PC-3 (cell line): ENCODE results near the gene FBLN5.

ENCODE experiments used
- EZH2 ChIP-seq: fragments of 300-600 bp; sonication (generic); IDR thresholded peaks from one replicate; pipeline ENCODE4 v1.6.1; 2017; ENCODE audit warnings: antibody characterized with exemption, mild to moderate bottlenecking, low read length; ENCODE audit not compliant: unreplicated experiment
- EZH2phosphoT487 ChIP-seq: fragments of 300-600 bp; sonication (generic); IDR thresholded peaks from 2 replicates; pipeline ENCODE4 v1.6.1; 2018; ENCODE audit warnings: mild to moderate bottlenecking, antibody characterized with exemption, low read length, borderline replicate concordance
- TF ChIP-seq, protein P1 (sequence below): fragments of 300-600 bp; sonication (generic); conservative IDR thresholded peaks from 2 replicates; pipeline ENCODE4 v1.5.1; 2017; ENCODE audit warnings: antibody characterized with exemption, low read depth, mild to moderate bottlenecking, low read length

- TF ChIP-seq, protein P1, sequence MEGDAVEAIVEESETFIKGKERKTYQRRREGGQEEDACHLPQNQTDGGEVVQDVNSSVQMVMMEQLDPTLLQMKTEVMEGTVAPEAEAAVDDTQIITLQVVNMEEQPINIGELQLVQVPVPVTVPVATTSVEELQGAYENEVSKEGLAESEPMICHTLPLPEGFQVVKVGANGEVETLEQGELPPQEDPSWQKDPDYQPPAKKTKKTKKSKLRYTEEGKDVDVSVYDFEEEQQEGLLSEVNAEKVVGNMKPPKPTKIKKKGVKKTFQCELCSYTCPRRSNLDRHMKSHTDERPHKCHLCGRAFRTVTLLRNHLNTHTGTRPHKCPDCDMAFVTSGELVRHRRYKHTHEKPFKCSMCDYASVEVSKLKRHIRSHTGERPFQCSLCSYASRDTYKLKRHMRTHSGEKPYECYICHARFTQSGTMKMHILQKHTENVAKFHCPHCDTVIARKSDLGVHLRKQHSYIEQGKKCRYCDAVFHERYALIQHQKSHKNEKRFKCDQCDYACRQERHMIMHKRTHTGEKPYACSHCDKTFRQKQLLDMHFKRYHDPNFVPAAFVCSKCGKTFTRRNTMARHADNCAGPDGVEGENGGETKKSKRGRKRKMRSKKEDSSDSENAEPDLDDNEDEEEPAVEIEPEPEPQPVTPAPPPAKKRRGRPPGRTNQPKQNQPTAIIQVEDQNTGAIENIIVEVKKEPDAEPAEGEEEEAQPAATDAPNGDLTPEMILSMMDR = no peak
- TF ChIP-seq EZH2phosphoT487 (no peak), EZH2 (no peak)
These were observed 27.0 kb downstream of the FBLN5 start for GRCh38 chr14:91920526-91920925.
